Stomach smooth muscle (tissue), 2 donors: ENCODE results near the gene HERPUD1.

Experiments
- H3K27ac ChIP-seq: one replicate; pipeline ENCODE4 v1.7.0; 2013; ENCODE audit warnings: mild to moderate bottlenecking, low read length, inconsistent platforms
- H3K27me3 ChIP-seq, 2 donors: one replicate each; pipeline ENCODE4 v1.7.0; 2013; ENCODE audit warnings: low read length in 2 of 2; ENCODE audit not compliant: insufficient read depth in 2 of 2, control insufficient read depth in 1 of 2
- H3K36me3 ChIP-seq, 2 donors: one replicate each; pipeline ENCODE4 v1.7.0; 2013; ENCODE audit warnings: low read length in 2 of 2; ENCODE audit not compliant: control insufficient read depth in 2 of 2, insufficient read depth in 2 of 2
- H3K4me1 ChIP-seq: one replicate; pipeline ENCODE4 v1.7.0; 2013; ENCODE audit warnings: low read length; ENCODE audit not compliant: control insufficient read depth, insufficient read depth
- H3K4me3 ChIP-seq, 2 donors: one replicate each; pipeline ENCODE4 v1.7.0; 2013; ENCODE audit warnings: low read length in 2 of 2
- H3K9ac ChIP-seq, 2 donors: one replicate each; pipeline ENCODE4 v1.7.0; 2013; ENCODE audit warnings: low read length in 2 of 2, mild to moderate bottlenecking in 1 of 2
- H3K9me3 ChIP-seq, 2 donors: one replicate each; pipeline ENCODE4 v1.7.0; 2013; ENCODE audit warnings: low read length in 2 of 2; ENCODE audit not compliant: control insufficient read depth in 2 of 2
- donor health status: healthy.
- donor health status: Pancreatic carcinoma.

HERPUD1 gene

GRCh38 chr16:56946767-56947603, 15.0 kb downstream of the HERPUD1 start:
- Histone ChIP-seq H3K4me1 (peaks cover 5% of the 10 kb centered on the region), H3K4me3 (no peak overlapping the region), H3K27me3 (no peaks in the 10 kb centered on the region), H3K27ac (no peak overlapping the region), H3K9ac (no peak overlapping the region), H3K9me3 (no peaks in the 10 kb centered on the region), H3K36me3 (peaks cover 29 to 33% of the 10 kb centered on the region in 2 donors)

- H3K27ac ChIP-seq: no peak overlapping the region
- no peaks in the 10 kb centered on the region for H3K27me3 ChIP-seq
- H3K4me3 ChIP-seq: no peak overlapping the region
- H3K36me3 ChIP-seq: peaks cover 23 to 28% of the 10 kb centered on the region in 2 donors
- H3K9me3 ChIP-seq: no peaks in the 10 kb centered on the region
- H3K4me1 ChIP-seq: peaks cover 5% of the 10 kb centered on the region
- H3K9ac ChIP-seq: no peak overlapping the region
These were observed 15.7 kb downstream of the HERPUD1 start for GRCh38 chr16:56947604-56947995.

- H3K36me3 ChIP-seq: peaks cover 17 to 22% of the 10 kb centered on the region in 2 donors
- H3K4me1 ChIP-seq: peaks cover 5% of the 10 kb centered on the region
- H3K27ac ChIP-seq: no peak overlapping the region
- H3K27me3 ChIP-seq: no peaks in the 10 kb centered on the region
- H3K4me3 ChIP-seq: no peak overlapping the region
- no peak overlapping the region for H3K9ac ChIP-seq
- H3K9me3 ChIP-seq: no peaks in the 10 kb centered on the region
These were observed 16.3 kb downstream of the HERPUD1 start for GRCh38 chr16:56948234-56948633.

GRCh38 chr16:56950051-56950450, 18.1 kb downstream of the HERPUD1 start:
- H3K27me3 ChIP-seq: no peaks in the 10 kb centered on the region
- H3K36me3 ChIP-seq: peaks cover 3 to 8% of the 10 kb centered on the region in 2 donors
- H3K4me3 ChIP-seq: no peak overlapping the region
- no peak overlapping the region for H3K9ac ChIP-seq
- H3K4me1 ChIP-seq: peaks cover 5% of the 10 kb centered on the region
- H3K27ac ChIP-seq: no peak overlapping the region
- H3K9me3 ChIP-seq: no peaks in the 10 kb centered on the region

- Histone ChIP-seq H3K27me3 (no peaks in the 10 kb centered on the region), H3K9me3 (no peaks in the 10 kb centered on the region), H3K36me3 (peaks cover 0 to 4% of the 10 kb centered on the region in 2 donors), H3K9ac (no peak overlapping the region), H3K4me3 (no peak overlapping the region), H3K27ac (no peak overlapping the region), H3K4me1 (peaks cover 3% of the 10 kb centered on the region)
These were observed 18.5 kb downstream of the HERPUD1 start for GRCh38 chr16:56950455-56950854.

GRCh38 chr16:56950881-56951771, 19.2 kb downstream of the HERPUD1 start:
- Histone ChIP-seq H3K27ac (no peak overlapping the region), H3K36me3 (peaks cover 0 to 2% of the 10 kb centered on the region in 2 donors), H3K27me3 (no peaks in the 10 kb centered on the region), H3K4me3 (no peak overlapping the region), H3K9me3 (no peaks in the 10 kb centered on the region), H3K4me1 (peaks cover 3% of the 10 kb centered on the region), H3K9ac (no peak overlapping the region)

GRCh38 chr16:56953006-56953405, 21.1 kb downstream of the HERPUD1 start:
- H3K9ac ChIP-seq: no peak overlapping the region
- no peaks in the 10 kb centered on the region for H3K9me3 ChIP-seq
- no peaks in the 10 kb centered on the region for H3K27me3 ChIP-seq
- peaks cover 0 to 2% of the 10 kb centered on the region in 2 donors for H3K36me3 ChIP-seq
- H3K4me1 ChIP-seq: no peaks in the 10 kb centered on the region
- no peak overlapping the region for H3K27ac ChIP-seq
- H3K4me3 ChIP-seq: no peak overlapping the region

GRCh38 chr16:56956076-56956475, 24.1 kb downstream of the HERPUD1 start:
- H3K27ac ChIP-seq: no peak overlapping the region
- H3K4me1 ChIP-seq: peaks cover 2% of the 10 kb centered on the region
- no peak overlapping the region for H3K9ac ChIP-seq
- no peaks in the 10 kb centered on the region for H3K9me3 ChIP-seq
- H3K4me3 ChIP-seq: no peak overlapping the region
- no peaks in the 10 kb centered on the region for H3K27me3 ChIP-seq
- no peaks in the 10 kb centered on the region for H3K36me3 ChIP-seq

- no peaks in the 10 kb centered on the region for H3K9me3 ChIP-seq
- H3K4me3 ChIP-seq: no peak overlapping the region
- H3K36me3 ChIP-seq: no peaks in the 10 kb centered on the region
- no peak overlapping the region for H3K27ac ChIP-seq
- H3K4me1 ChIP-seq: peaks cover 5% of the 10 kb centered on the region
- H3K9ac ChIP-seq: no peak overlapping the region
- H3K27me3 ChIP-seq: no peaks in the 10 kb centered on the region
These were observed 24.8 kb downstream of the HERPUD1 start for GRCh38 chr16:56956756-56957155.

GRCh38 chr16:56960681-56961281, 28.8 kb downstream of the HERPUD1 start:
- Histone ChIP-seq H3K4me3 (no peak overlapping the region), H3K27ac (no peak overlapping the region), H3K36me3 (no peaks in the 10 kb centered on the region), H3K9ac (no peak overlapping the region), H3K4me1 (peaks cover 6% of the 10 kb centered on the region), H3K27me3 (no peaks in the 10 kb centered on the region), H3K9me3 (no peaks in the 10 kb centered on the region)
